CD4-positive, alpha-beta T cell treated with Interleukin-6 at 100 ng/mL for 8 hours (primary cell): ENCODE data around the gene HPX.
A peak's percentile ranks its signal among the peaks of the same experiment; 100 is the strongest.
"Not testable (repeated sequence)": the region's sequence is repeated elsewhere in the genome, so short reads cannot be mapped to it uniquely, and the experiment has no call there.

Source experiments
- DNase-seq: peaks from one replicate; pipeline ENCODE4 v3.0.0-alpha.2; 2020; ENCODE audit warnings: mixed read lengths, low spot score

The HPX gene

GRCh38 chr11:6414874-6415328 is 25.9 kb downstream of the HPX start:
- DNase-seq, result no peak

- peak; percentile 75 for DNase-seq
Observed at GRCh38 chr11:6413791-6414201, 27.0 kb downstream of the HPX start.

GRCh38 chr11:6411594-6412031 is 29.2 kb downstream of the HPX start:
- DNase-seq, result no peak

- no peak for DNase-seq
Observed at GRCh38 chr11:6410695-6411430, 29.9 kb downstream of the HPX start.

- DNase-seq, result no peak
Observed at GRCh38 chr11:6406370-6406769, 34.4 kb downstream of the HPX start.

- no peak for DNase-seq
Observed at GRCh38 chr11:6405846-6406245, 34.9 kb downstream of the HPX start.

- no peak for DNase-seq
Observed at GRCh38 chr11:6405052-6405667, 35.6 kb downstream of the HPX start.

- DNase-seq, result peak; percentile 43
Observed at GRCh38 chr11:6404342-6405051, 36.3 kb downstream of the HPX start.

- DNase-seq, result no peak
Observed at GRCh38 chr11:6403539-6403938, 37.2 kb downstream of the HPX start.

- DNase-seq, result peak; percentile 92
Observed at GRCh38 chr11:6402561-6402981, 38.2 kb downstream of the HPX start.

GRCh38 chr11:6402061-6402470 is 38.7 kb downstream of the HPX start:
- DNase-seq, result no peak

- DNase-seq, result no peak
Observed at GRCh38 chr11:6401464-6401863, 39.3 kb downstream of the HPX start.

GRCh38 chr11:6400431-6401345 is 40.1 kb downstream of the HPX start:
- no peak for DNase-seq

GRCh38 chr11:6397636-6398035 is 43.2 kb downstream of the HPX start:
- DNase-seq, result no peak

- no peak for DNase-seq
Observed at GRCh38 chr11:6397156-6397555, 43.6 kb downstream of the HPX start.

- no peak for DNase-seq
Observed at GRCh38 chr11:6395470-6396060, 45.2 kb downstream of the HPX start.

- DNase-seq, result no peak
Observed at GRCh38 chr11:6393989-6394670, 46.7 kb downstream of the HPX start.

- not testable (repeated sequence) for DNase-seq
Observed at GRCh38 chr11:6392251-6392650, 48.5 kb downstream of the HPX start.

- no peak for DNase-seq
Observed at GRCh38 chr11:6391537-6392134, 49.2 kb downstream of the HPX start.

- DNase-seq, result no peak
Observed at GRCh38 chr11:6390718-6391469, 49.9 kb downstream of the HPX start.
